K562 (cell line): Measurements from ENCODE around the gene MDM4. TPM values are rescaled to one million over a fixed set of nuclear protein-coding genes. Genes with fewer than 3 reads are reported as not detected.

Source experiments
- ATAC-seq: fragments of 200-7000 bp; cut with Tn5 transposase; 3 replicates; pipeline ENCODE4 v1.9.1; 2020; ENCODE audit warnings: moderate library complexity
- BruUV-seq: library from RNA; stranded (reverse); fragments of 400-500 nt; replicated peaks from 2 replicates; lab custom pipeline; 2021; lab: Mats Ljungman, UMichigan
- CTCF ChIA-PET: fragments of 300-600 bp; formaldehyde crosslinking; extraction: SDS; loops from one replicate; lab custom pipeline; 2021; ENCODE audit warnings: low intra/inter-chr PET ratio; lab: Yijun Ruan, JAX
- POLR2A ChIA-PET: fragments of 300-600, 350-650 bp; sonication (Branson Sonifier 250); formaldehyde crosslinking; extraction: SDS; loops from one replicate; lab custom pipeline; 2021; ENCODE audit warnings: antibody characterized with exemption, inconsistent platforms; lab: Yijun Ruan, JAX
- DNase-seq, 4 experiments: peaks; one replicate each; pipeline versions ENCODE4 v3.0.0 to v3.0.0-alpha.2; 2011 to 2018; ENCODE audit warnings: low spot score in 3 of 4, mixed read lengths in 3 of 4; ENCODE audit errors: extremely low read depth in 1 of 4
- FAIRE-seq: peaks from 2 replicates; lab custom pipeline; 2011; peaks lifted over from hg19 to GRCh38; lab: Jason Lieb, UNC
- H2AFZ ChIP-seq: 2 replicates; pipeline ENCODE4 v1.6.0; 2011; ENCODE audit warnings: low read depth, low read length, control low read depth, inconsistent platforms
- H3K27ac ChIP-seq: fragments of 200-600 bp; 3 replicates; pipeline ENCODE4 v1.8.0; 2011; ENCODE audit warnings: low read depth, mild to moderate bottlenecking, control low read depth, inconsistent platforms, low read length, moderate library complexity, mixed read lengths; ENCODE audit errors: extremely low read depth
- H3K27me3 ChIP-seq, 2 experiments: fragments of 300-600 bp in 1 of 2; 2 replicates in 1 of 2; 3 replicates in 1 of 2; pipeline versions ENCODE4 v1.6.0 to v1.8.0; 2011; ENCODE audit warnings: inconsistent platforms in 2 of 2, low read length in 2 of 2, mild to moderate bottlenecking in 1 of 2, mixed read lengths in 1 of 2, moderate library complexity in 1 of 2; ENCODE audit not compliant: control insufficient read depth in 2 of 2, insufficient read depth in 2 of 2
- H3K36me3 ChIP-seq: fragments of 300-600 bp; 3 replicates; pipeline ENCODE4 v1.8.0; 2011; ENCODE audit warnings: mild to moderate bottlenecking, low read length, inconsistent platforms; ENCODE audit not compliant: control insufficient read depth, insufficient read depth
- H3K4me1 ChIP-seq, 2 experiments: fragments of 200-600 bp in 1 of 2; replicated peaks in 1 of 2; 2 replicates in 1 of 2; 3 replicates in 1 of 2; pipeline versions ENCODE4 v1.5.1 to v1.8.0; 2011; ENCODE audit warnings: inconsistent platforms in 2 of 2, low read length in 2 of 2, mild to moderate bottlenecking in 1 of 2, mixed read lengths in 1 of 2, moderate library complexity in 1 of 2; ENCODE audit not compliant: control insufficient read depth in 2 of 2, insufficient read depth in 2 of 2
- H3K4me2 ChIP-seq: 2 replicates; pipeline ENCODE4 v1.6.1; 2011; ENCODE audit warnings: low read length, control low read depth, inconsistent platforms, mixed read lengths; ENCODE audit not compliant: insufficient read depth
- H3K4me3 ChIP-seq: fragments of 200-600 bp; sonication (generic), shearing (Covaris generic); 2 replicates; pipeline ENCODE4 v1.5.1; 2016; ENCODE audit warnings: control low read depth, inconsistent platforms
- H3K79me2 ChIP-seq: fragments of 200-600 bp; 3 replicates; pipeline ENCODE4 v1.8.0; 2011; ENCODE audit warnings: low read length, inconsistent platforms; ENCODE audit not compliant: control insufficient read depth, insufficient read depth
- H3K9ac ChIP-seq, 2 experiments: 2 replicates each; pipeline versions ENCODE4 v1.6.0 to v1.6.1; 2011; ENCODE audit warnings: low read depth in 2 of 2, low read length in 2 of 2, control low read depth in 1 of 2, inconsistent platforms in 1 of 2, mild to moderate bottlenecking in 1 of 2, mixed read lengths in 1 of 2; ENCODE audit not compliant: insufficient read depth in 1 of 2
- H3K9me1 ChIP-seq: one replicate; pipeline ENCODE4 v1.6.0; 2011; ENCODE audit warnings: inconsistent platforms, mild to moderate bottlenecking, low read length, moderate library complexity; ENCODE audit not compliant: control insufficient read depth, insufficient read depth
- H3K9me3 ChIP-seq: replicated peaks from 2 replicates; pipeline ENCODE4 v1.5.1; 2011; ENCODE audit warnings: low read depth, low read length, inconsistent platforms; ENCODE audit not compliant: control insufficient read depth, insufficient read depth
- H4K20me1 ChIP-seq: replicated peaks from 2 replicates; pipeline ENCODE4 v1.6.1; 2011; ENCODE audit warnings: low read length, inconsistent platforms, mixed read lengths; ENCODE audit not compliant: control insufficient read depth, insufficient read depth
- CEBPB ChIP-seq: fragments of 450-650 bp; IDR thresholded peaks from 2 replicates; pipeline ENCODE4 v1.6.1; 2016; ENCODE audit warnings: missing genetic modification characterization, missing compliant biosample characterization
- CEBPG ChIP-seq, 3 experiments: fragments of 200-800 bp in 1 of 3; sonication (Bioruptor generic) in 1 of 3; sonication (generic) in 1 of 3; formaldehyde crosslinking in 1 of 3; IDR thresholded peaks in 2 of 3; conservative IDR thresholded peaks in 1 of 3; 2 replicates each; pipeline versions ENCODE4 v1.6.1 to v1.8.0; 2016 to 2022; ENCODE audit warnings: missing compliant biosample characterization in 2 of 3, missing genetic modification characterization in 2 of 3, mild to moderate bottlenecking in 1 of 3, missing genetic modification reagents in 1 of 3
- HDGF ChIP-seq: fragments of 450-650 bp; IDR thresholded peaks from 2 replicates; pipeline ENCODE4 v1.6.1; 2016
- KAT2B ChIP-seq: IDR thresholded peaks from one replicate; pipeline ENCODE4 v1.6.1; 2012; ENCODE audit warnings: low read depth, mild to moderate bottlenecking, control low read depth, inconsistent platforms, low read length, moderate library complexity
- NFIC ChIP-seq: fragments of 450-650 bp; IDR thresholded peaks from 2 replicates; pipeline ENCODE4 v1.6.1; 2017; ENCODE audit warnings: mild to moderate bottlenecking, inconsistent platforms
- NR1H2 ChIP-seq: sonication (generic); formaldehyde crosslinking; IDR thresholded peaks from 2 replicates; pipeline ENCODE4 v1.4.0; 2020; ENCODE audit warnings: mild to moderate bottlenecking, missing genetic modification reagents
- RBM25 ChIP-seq: fragments of 200-400 bp; formaldehyde crosslinking; IDR thresholded peaks from 2 replicates; pipeline ENCODE4 v1.6.1; 2018; ENCODE audit warnings: low read length, low read depth, moderate library complexity; ENCODE audit not compliant: severe bottlenecking
- SMARCB1 ChIP-seq: IDR thresholded peaks from 2 replicates; pipeline ENCODE4 v1.6.1; 2011; ENCODE audit warnings: improper control_type of control experiment, low read depth; ENCODE audit not compliant: insufficient read length
- SMARCE1 ChIP-seq: fragments of 450-650 bp; IDR thresholded peaks from 2 replicates; pipeline ENCODE4 v1.7.1; 2016; ENCODE audit warnings: mild to moderate bottlenecking
- ZKSCAN1 ChIP-seq: fragments of 150-350 bp; IDR thresholded peaks from 2 replicates; pipeline ENCODE4 v1.6.1; 2016; ENCODE audit warnings: low read depth, low read length
- ZNF79 ChIP-seq: fragments of 250-450 bp; sonication (Bioruptor Pico); IDR thresholded peaks from 2 replicates; pipeline ENCODE4 v1.4.0; 2020; ENCODE audit warnings: low read depth, mild to moderate bottlenecking, moderate library complexity
- WGBS: fragments of 100-300 bp; shearing (Covaris generic); methylation state at CpG from one replicate; pipeline ENCODE4 v1.1.6; 2016; ENCODE audit warnings: low coverage, mixed read lengths; ENCODE audit not compliant: insufficient coverage; ENCODE audit errors: missing lambda C conversion rate; 5-methylcytosine and 5-hydroxymethylcytosine counted together
- in situ Hi-C: fragments of 300-500 bp; cut with MboI; formaldehyde crosslinking; loops from 4 replicates; pipeline ENCODE4 v1.15.0; 2018; ENCODE audit warnings: inconsistent platforms, mixed read lengths
- intact Hi-C: fragments of 100-400 bp; cut with micrococcal nuclease; formaldehyde crosslinking; loops from 2 replicates; pipeline ENCODE4 v1.14.2; 2022
- polyA plus RNA-seq, 8 experiments: library from polyadenylated mRNA; depleted of rRNA in 4 of 8; stranded (reverse) in 5 of 8; unstranded in 3 of 8; fragments of >200 nt; fragmentation: Nextera tagmentation in 2 of 8; fragmentation: Illumina TruSeq in 1 of 8; extraction: Ambion mirVana in 2 of 8; extraction: Trizol in 1 of 8; gene quantifications; 2 replicates each; pipeline versions ENCODE4 v1.2.1 to v1.2.3, GENCODE V29; 2011 to 2014; ENCODE audit warnings: inconsistent platforms in 1 of 8, missing spikeins in 1 of 8
- total RNA-seq, 7 experiments: library from RNA; depleted of rRNA in 6 of 7; stranded (reverse); fragments of >200 nt in 6 of 7; fragmentation: Illumina TruSeq in 2 of 7; extraction: Trizol in 2 of 7; gene quantifications; 2 replicates each; pipeline versions ENCODE4 v1.2.1 to v1.2.3, GENCODE V29; 2011 to 2021; ENCODE audit warnings: low replicate concordance in 1 of 7

MDM4 gene
- total and polyA plus RNA-seq, 9 of the 15 experiments (the other 6 are each of a cell fraction or from before 2014, with no cell fraction given): 3.3 to 61.7 (median 21.2) TPM

DNA sequence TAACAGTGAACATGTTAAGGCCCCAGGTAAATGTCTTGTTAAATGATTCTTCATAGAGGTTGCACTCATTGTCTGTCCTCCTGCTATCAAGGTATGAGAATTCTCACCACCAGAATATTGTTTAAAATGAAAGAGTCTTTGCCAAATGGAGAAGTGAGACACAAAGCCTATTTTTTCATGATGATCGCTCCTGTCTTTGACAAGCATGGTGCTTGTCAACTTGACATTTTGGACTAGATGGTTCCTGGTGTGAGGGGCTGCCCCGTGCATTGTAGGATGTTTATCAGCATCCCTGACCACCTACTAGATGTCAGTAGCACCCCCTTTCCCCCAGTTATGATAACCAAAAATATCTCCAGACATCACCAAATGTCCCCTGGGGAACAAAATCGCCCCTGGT is 65.6 kb downstream of the MDM4 start:
- intact Hi-C loops (no loop called here), in situ Hi-C loops (no loop called here)
- H3K36me3 ChIP-seq: no peaks in the 10 kb centered on the region
- no peak overlapping the region for H3K4me3 ChIP-seq
- no peaks in the 10 kb centered on the region for H3K9me1 ChIP-seq
- H3K9me3 ChIP-seq: no peaks in the 10 kb centered on the region
- no peak overlapping the region for H3K9ac ChIP-seq
- 0 out of 2 replicates have a peak, but pooled peaks cover 4% of the 10 kb centered on the region for H4K20me1 ChIP-seq
- ChIA-PET POLR2A (no interaction called here), CTCF (no interaction called here)
- no peaks in the 10 kb centered on the region for H3K79me2 ChIP-seq
- no peak overlapping the region for H3K27ac ChIP-seq
- FAIRE-seq (no peak), DNase-seq (no peak), ATAC-seq (no peak)
- no TSS peak for BruUV-seq
- no peak overlapping the region for H3K4me2 ChIP-seq
- TF ChIP-seq SMARCB1: no peak
- TF ChIP-seq SMARCE1: no peak
- TF ChIP-seq NR1H2 (CRISPR knock-in tag): no peak
- no peak for TF ChIP-seq ZKSCAN1
- no peak for TF ChIP-seq HDGF
- WGBS: 9% methylated on average over 3 of the region's 3 CpGs
- peaks cover 13 to 15% of the 10 kb centered on the region in 2 experiments; a peak in 4 of 5 replicates for H3K27me3 ChIP-seq
- no peak overlapping the region for H2AFZ ChIP-seq
- peaks cover 3 to 6% of the 10 kb centered on the region in 2 experiments; a peak in 1 of 5 replicates for H3K4me1 ChIP-seq

- DNase-seq (no peak), ATAC-seq (no peak), FAIRE-seq (no peak)
- Histone ChIP-seq H3K9me3 (no peaks in the 10 kb centered on the region), H3K27ac (no peak overlapping the region), H4K20me1 (0 out of 2 replicates have a peak, but pooled peaks cover 4% of the 10 kb centered on the region), H3K9me1 (no peaks in the 10 kb centered on the region), H3K9ac (no peak overlapping the region), H2AFZ (no peak overlapping the region), H3K4me1 (peaks cover 3 to 6% of the 10 kb centered on the region in 2 experiments; a peak in 1 of 5 replicates), H3K27me3 (peaks cover 18 to 34% of the 10 kb centered on the region in 2 experiments), H3K79me2 (no peaks in the 10 kb centered on the region), H3K4me3 (no peak overlapping the region), H3K36me3 (no peaks in the 10 kb centered on the region), H3K4me2 (no peak overlapping the region)
- ChIA-PET CTCF (no interaction called here), POLR2A (interaction anchor here (1.3 to 2.2 kb wide), 2 partner anchors 13 to 15 kb away, joined by 3 to 5 read pairs; no protein-coding TSS in a partner anchor)
- no peak for TF ChIP-seq KAT2B
- TF ChIP-seq NFIC: 0 out of 2 replicates have a peak, but pooled peaks have one; percentile 17
- TF ChIP-seq ZNF79 (CRISPR knock-in tag): no peak
- TF ChIP-seq CEBPG (CRISPR knock-in tag; IDR thresholded peaks at IDR 0.05): 0 out of 2 replicates have a peak, but pooled peaks have one; percentile 43
- peak; percentile 23 to 76; a peak in 2 of 4 replicates for TF ChIP-seq CEBPG (tag; conservative IDR thresholded peaks at IDR 0.05 in 1 of 2, IDR thresholded peaks at IDR 0.05 in 1 of 2)
- TF ChIP-seq RBM25: peak; percentile 64
- peak; percentile 71 for TF ChIP-seq CEBPB (tag)
- whole genome bisulfite sequencing: 35% methylated on average over 4 of the region's 4 CpGs
- intact Hi-C loops (no loop called here), in situ Hi-C loops (no loop called here)
- BruUV-seq: no TSS peak
Observed at GRCh38 chr1:204583909-204584632, 67.9 kb downstream of the MDM4 start.
